Neural progenitor cell (in vitro differentiated cells): ENCODE results near the gene CRLF1. TPM values are rescaled to one million over a fixed set of nuclear protein-coding genes. Genes with fewer than 3 reads are reported as not detected.

Experiments
- DNase-seq: peaks from one replicate; pipeline ENCODE4 v3.0.0-alpha.2; 2016; ENCODE audit warnings: low spot score
- H2AFZ ChIP-seq: fragments of 200-600 bp; sonication (generic); replicated peaks from 2 replicates; pipeline ENCODE4 v1.6.1; 2016; ENCODE audit warnings: antibody characterized with exemption
- H3F3A ChIP-seq: fragments of 200-600 bp; sonication (generic); 2 replicates; pipeline ENCODE4 v1.6.1; 2016; ENCODE audit warnings: antibody characterized with exemption, low read depth
- H3K27ac ChIP-seq: fragments of 200-600 bp; sonication (generic); 2 replicates; pipeline ENCODE4 v1.5.1; 2016; ENCODE audit warnings: mild to moderate bottlenecking
- H3K27me3 ChIP-seq: fragments of 200-600 bp; sonication (generic); 2 replicates; pipeline ENCODE4 v1.6.1; 2016; ENCODE audit warnings: mild to moderate bottlenecking, moderate library complexity
- H3K36me3 ChIP-seq: fragments of 200-600 bp; sonication (generic); 2 replicates; pipeline ENCODE4 v1.5.1; 2016
- H3K4me1 ChIP-seq: fragments of 200-600 bp; sonication (generic); 2 replicates; pipeline ENCODE4 v1.6.1; 2016; ENCODE audit warnings: mixed run types
- H3K4me2 ChIP-seq: fragments of 200-600 bp; sonication (generic); 2 replicates; pipeline ENCODE4 v1.6.1; 2016
- H3K4me3 ChIP-seq: fragments of 200-600 bp; sonication (generic); 2 replicates; pipeline ENCODE4 v1.5.1; 2016
- H3K79me2 ChIP-seq: fragments of 200-600 bp; sonication (generic); 2 replicates; pipeline ENCODE4 v1.6.1; 2016; ENCODE audit warnings: low read depth
- H3K9ac ChIP-seq: fragments of 200-600 bp; sonication (generic); 2 replicates; pipeline ENCODE4 v1.6.1; 2016
- H3K9me3 ChIP-seq: fragments of 200-600 bp; sonication (generic); 2 replicates; pipeline ENCODE4 v1.5.1; 2016; ENCODE audit warnings: low read depth
- H4K20me1 ChIP-seq: fragments of 200-600 bp; sonication (generic); 2 replicates; pipeline ENCODE4 v1.6.1; 2016; ENCODE audit warnings: low read depth
- H3K27ac Mint-ChIP-seq: 3 replicates; pipeline ENCODE4 v1.8.0; 2021; ENCODE audit warnings: mixed read lengths
- H3K27me3 Mint-ChIP-seq: 2 replicates; pipeline ENCODE4 v1.8.0; 2022; ENCODE audit warnings: low read depth, mild to moderate bottlenecking, inconsistent platforms, moderate library complexity, mixed read lengths; ENCODE audit not compliant: insufficient read depth
- H3K36me3 Mint-ChIP-seq: 3 replicates; pipeline ENCODE4 v1.8.0; 2021; ENCODE audit warnings: mixed read lengths
- H3K4me1 Mint-ChIP-seq: 3 replicates; pipeline ENCODE4 v1.8.0; 2021; ENCODE audit warnings: mixed read lengths
- H3K4me3 Mint-ChIP-seq: 3 replicates; pipeline ENCODE4 v1.8.0; 2021; ENCODE audit warnings: mild to moderate bottlenecking, moderate library complexity, mixed read lengths
- H3K9me3 Mint-ChIP-seq: 3 replicates; pipeline ENCODE4 v1.8.0; 2020; ENCODE audit warnings: mixed read lengths
- EZH2 ChIP-seq: fragments of 200-600 bp; sonication (generic); IDR thresholded peaks from 2 replicates; pipeline ENCODE4 v1.6.1; 2017; ENCODE audit warnings: antibody characterized with exemption, mild to moderate bottlenecking, moderate library complexity
- EZH2phosphoT487 ChIP-seq: fragments of 200-600 bp; sonication (generic); IDR thresholded peaks from 2 replicates; pipeline ENCODE4 v1.6.1; 2017; ENCODE audit warnings: antibody characterized with exemption
- total RNA-seq: library from RNA; depleted of rRNA; stranded (reverse); fragments of >200 nt; gene quantifications from 2 replicates; pipeline ENCODE4 v1.2.3, GENCODE V29; 2015; ENCODE audit warnings: low replicate concordance
- TF ChIP-seq, protein P1 (sequence below): fragments of 200-600 bp; sonication (generic); IDR thresholded peaks from 2 replicates; pipeline ENCODE4 v1.5.1; 2017; ENCODE audit warnings: antibody characterized with exemption, mild to moderate bottlenecking

CRLF1 gene
- total RNA-seq, 1 donor from 2014 or later = not detected

DNA sequence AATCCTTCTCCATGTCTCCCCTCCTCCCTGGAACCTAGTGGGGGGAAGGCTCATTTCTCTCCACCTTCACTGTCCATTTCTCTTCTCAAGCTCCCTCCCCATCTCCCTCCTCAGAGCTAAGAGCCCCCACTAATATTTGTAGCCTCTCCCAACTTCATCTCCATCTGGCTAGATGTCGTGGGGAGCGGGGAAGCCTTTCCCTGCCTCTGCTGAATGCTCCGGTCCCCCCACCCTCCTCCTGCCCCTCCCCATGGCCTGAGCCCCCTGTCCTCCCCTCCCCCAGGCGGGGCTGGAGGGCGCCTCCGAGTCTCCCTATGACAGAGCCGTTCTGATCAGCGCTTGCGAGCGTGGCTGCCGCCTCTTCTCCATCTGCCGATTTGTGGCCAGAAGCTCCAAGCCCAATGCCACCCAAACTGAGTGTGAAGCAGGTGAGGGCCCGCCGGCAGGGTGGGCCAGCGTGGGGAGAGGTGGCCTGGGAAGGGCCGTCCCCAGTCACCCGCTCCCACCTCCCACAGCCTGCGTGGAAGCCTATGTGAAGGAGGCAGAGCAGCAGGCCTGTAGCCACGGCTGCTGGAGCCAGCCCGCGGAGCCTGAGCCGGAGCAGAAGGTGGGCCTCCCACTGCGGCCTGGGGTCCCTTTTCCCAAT is 7.1 kb upstream of the CRLF1 start:
- Histone ChIP-seq H3F3A (peaks cover 37% of the 10 kb centered on the region), H3K9me3 (no peaks in the 10 kb centered on the region), H4K20me1 (peaks cover 41% of the 10 kb centered on the region), H3K4me3 (peak overlapping the region; percentile 57), H3K27ac (no peak overlapping the region), H3K9ac (no peak overlapping the region), H3K4me2 (peak overlapping the region; percentile 90), H2AFZ (no peak overlapping the region), H3K36me3 (no peaks in the 10 kb centered on the region), H3K27me3 (peaks cover 84% of the 10 kb centered on the region), H3K79me2 (no peaks in the 10 kb centered on the region), H3K4me1 (peaks cover 36% of the 10 kb centered on the region)
- peaks cover 5% of the 10 kb centered on the region for H3K36me3 Mint-ChIP-seq
- TF ChIP-seq EZH2phosphoT487 (peak; percentile 50), EZH2 (peak; percentile 59)
- TF ChIP-seq, protein P1, sequence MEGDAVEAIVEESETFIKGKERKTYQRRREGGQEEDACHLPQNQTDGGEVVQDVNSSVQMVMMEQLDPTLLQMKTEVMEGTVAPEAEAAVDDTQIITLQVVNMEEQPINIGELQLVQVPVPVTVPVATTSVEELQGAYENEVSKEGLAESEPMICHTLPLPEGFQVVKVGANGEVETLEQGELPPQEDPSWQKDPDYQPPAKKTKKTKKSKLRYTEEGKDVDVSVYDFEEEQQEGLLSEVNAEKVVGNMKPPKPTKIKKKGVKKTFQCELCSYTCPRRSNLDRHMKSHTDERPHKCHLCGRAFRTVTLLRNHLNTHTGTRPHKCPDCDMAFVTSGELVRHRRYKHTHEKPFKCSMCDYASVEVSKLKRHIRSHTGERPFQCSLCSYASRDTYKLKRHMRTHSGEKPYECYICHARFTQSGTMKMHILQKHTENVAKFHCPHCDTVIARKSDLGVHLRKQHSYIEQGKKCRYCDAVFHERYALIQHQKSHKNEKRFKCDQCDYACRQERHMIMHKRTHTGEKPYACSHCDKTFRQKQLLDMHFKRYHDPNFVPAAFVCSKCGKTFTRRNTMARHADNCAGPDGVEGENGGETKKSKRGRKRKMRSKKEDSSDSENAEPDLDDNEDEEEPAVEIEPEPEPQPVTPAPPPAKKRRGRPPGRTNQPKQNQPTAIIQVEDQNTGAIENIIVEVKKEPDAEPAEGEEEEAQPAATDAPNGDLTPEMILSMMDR = no peak
- peaks cover 16% of the 10 kb centered on the region for H3K4me1 Mint-ChIP-seq
- H3K27ac Mint-ChIP-seq = no peak overlapping the region
- peaks cover 8% of the 10 kb centered on the region for H3K9me3 Mint-ChIP-seq
- peaks cover 60% of the 10 kb centered on the region for H3K27me3 Mint-ChIP-seq
- H3K4me3 Mint-ChIP-seq = peak overlapping the region; percentile 84
- peak; percentile 52 for DNase-seq

DNA sequence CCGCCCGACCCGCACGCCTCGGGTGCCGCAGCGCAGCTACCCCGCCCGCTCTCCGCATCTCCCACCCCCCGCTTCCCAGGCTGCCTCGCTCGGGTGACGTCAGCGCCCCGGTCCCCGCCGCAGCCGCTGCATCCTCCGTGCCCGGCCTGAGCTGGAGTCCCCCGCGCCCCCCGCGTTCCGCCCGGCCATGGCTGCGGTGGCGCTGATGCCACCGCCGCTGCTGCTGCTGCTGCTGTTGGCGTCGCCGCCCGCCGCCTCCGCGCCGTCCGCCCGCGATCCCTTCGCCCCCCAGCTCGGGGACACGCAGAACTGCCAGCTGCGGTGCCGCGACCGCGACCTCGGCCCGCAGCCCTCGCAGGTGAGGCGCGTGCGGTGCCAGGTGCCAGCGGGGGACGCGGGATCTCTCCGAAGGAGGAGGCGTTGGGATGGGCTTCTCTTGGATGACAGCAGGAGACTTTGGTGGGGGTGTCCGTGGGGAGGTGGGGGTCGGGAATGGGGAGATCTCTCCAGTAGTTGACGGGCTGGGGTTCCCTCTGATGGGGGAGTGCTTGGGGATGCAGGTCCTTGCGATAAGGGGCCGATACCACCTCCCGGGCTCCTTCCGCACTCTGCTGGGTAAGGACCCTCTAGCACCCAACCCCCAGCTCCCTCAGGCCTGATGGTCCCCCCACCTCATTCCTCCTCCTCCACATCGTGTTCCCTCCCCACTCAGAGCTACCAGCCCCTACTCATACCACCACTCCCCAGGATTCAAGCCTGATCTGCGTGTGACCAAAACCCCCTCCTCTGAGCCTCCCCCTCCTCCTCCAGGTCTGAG is 6.4 kb upstream of the CRLF1 start, which contains the start of gene TMEM59L:
Gene TMEM59L (plus strand): TSS at position 99 of the 817 bp plus-strand sequence. CDS start 89 bp downstream, at position 188.
- H2AFZ ChIP-seq = peak within 1 kb of the TSS; percentile 85
- H3K36me3 ChIP-seq = no peaks in the 10 kb centered on the region
- H3K9me3 Mint-ChIP-seq = peaks cover 8% of the 10 kb centered on the region
- peaks cover 42% of the 10 kb centered on the region for H3F3A ChIP-seq
- peak within 1 kb of the TSS; percentile 57 for H3K4me3 ChIP-seq
- H3K9me3 ChIP-seq = no peaks in the 10 kb centered on the region
- H3K27me3 Mint-ChIP-seq = peaks cover 68% of the 10 kb centered on the region
- peak within 1 kb of the TSS; percentile 90 for H3K4me2 ChIP-seq
- peak; percentile 81 for TF ChIP-seq EZH2phosphoT487
- TF ChIP-seq, protein P1 = no peak
- peak; percentile 87 for TF ChIP-seq EZH2
- H3K27ac Mint-ChIP-seq = no peak within 1 kb of the TSS
- no peaks in the 10 kb centered on the region for H3K79me2 ChIP-seq
- H3K4me3 Mint-ChIP-seq = peak within 1 kb of the TSS; percentile 84
- peaks cover 48% of the 10 kb centered on the region for H4K20me1 ChIP-seq
- peak; percentile 77 for DNase-seq
- peaks cover 36% of the 10 kb centered on the region for H3K4me1 ChIP-seq
- no peak within 1 kb of the TSS for H3K27ac ChIP-seq
- no peak within 1 kb of the TSS for H3K9ac ChIP-seq
- peaks cover 18% of the 10 kb centered on the region for H3K4me1 Mint-ChIP-seq
- H3K27me3 ChIP-seq = peaks cover 91% of the 10 kb centered on the region
- peaks cover 5% of the 10 kb centered on the region for H3K36me3 Mint-ChIP-seq

- no peaks in the 10 kb centered on the region for H3K36me3 Mint-ChIP-seq
- H3K4me3 Mint-ChIP-seq = peak overlapping the region; percentile 82
- H3K9me3 Mint-ChIP-seq = peaks cover 4% of the 10 kb centered on the region
- Histone ChIP-seq H3K4me3 (peak overlapping the region; percentile 57), H3K36me3 (no peaks in the 10 kb centered on the region), H3K27me3 (peaks cover 99% of the 10 kb centered on the region), H3K9me3 (no peaks in the 10 kb centered on the region), H4K20me1 (peaks cover 56% of the 10 kb centered on the region), H3F3A (peaks cover 42% of the 10 kb centered on the region), H3K4me2 (peak overlapping the region; percentile 90), H3K27ac (no peak overlapping the region), H2AFZ (peak overlapping the region; percentile 85), H3K9ac (no peak overlapping the region), H3K79me2 (no peaks in the 10 kb centered on the region), H3K4me1 (peaks cover 40% of the 10 kb centered on the region)
- TF ChIP-seq EZH2phosphoT487 = peak; percentile 15
- TF ChIP-seq, protein P1 = no peak
- H3K27me3 Mint-ChIP-seq = peaks cover 70% of the 10 kb centered on the region
- peaks cover 18% of the 10 kb centered on the region for H3K4me1 Mint-ChIP-seq
- peak; percentile 36 for DNase-seq
- no peak overlapping the region for H3K27ac Mint-ChIP-seq
Observed at GRCh38 chr19:18612051-18612771, 5.6 kb upstream of the CRLF1 start.
